Body of pancreas (tissue), 4 donors: ENCODE measurements around the gene GRAMD2A. TPM values are rescaled to one million over a fixed set of nuclear protein-coding genes. Genes with fewer than 3 reads are reported as not detected.

Source experiments
- ATAC-seq: fragments of 150-250 bp; one replicate; pipeline ENCODE4 v1.9.1; 2016
- DNase-seq, 4 donors: peaks; one replicate each; pipeline ENCODE4 v3.0.0-alpha.2; 2019
- H3K27ac ChIP-seq, 4 donors: fragments of 200-600 bp; sonication (generic); 1 replicate in 3 of 4; 2 replicates in 1 of 4; pipeline versions ENCODE4 v1.5.1 to v1.6.1; 2016 to 2019; ENCODE audit warnings: mild to moderate bottlenecking in 1 of 4, mixed read lengths in 1 of 4, moderate library complexity in 1 of 4
- H3K27me3 ChIP-seq, 2 donors: fragments of 200-600 bp; sonication (generic); one replicate each; pipeline ENCODE4 v1.6.0; 2016; ENCODE audit warnings: mild to moderate bottlenecking in 1 of 2
- H3K36me3 ChIP-seq, 2 donors: fragments of 200-600 bp; sonication (generic); replicated peaks in 1 of 2; 2 replicates each; pipeline ENCODE4 v1.5.1; 2016; ENCODE audit warnings: low read depth in 2 of 2; ENCODE audit not compliant: insufficient read depth in 1 of 2
- H3K4me1 ChIP-seq: fragments of 200-600 bp; sonication (generic); one replicate; pipeline ENCODE4 v1.6.0; 2016
- H3K4me3 ChIP-seq, 2 donors: fragments of 200-600 bp; sonication (generic); 1 replicate in 1 of 2; 2 replicates in 1 of 2; pipeline ENCODE4 v1.5.1; 2016 to 2019
- H3K9me3 ChIP-seq, 3 donors: fragments of 200-600 bp; sonication (generic); 1 replicate in 2 of 3; 2 replicates in 1 of 3; pipeline ENCODE4 v1.5.1; 2016
- CTCF ChIP-seq, 7 experiments: fragments of 450-650 bp in 4 of 7; fragments of 200-600 bp in 3 of 7; sonication (generic) in 3 of 7; IDR thresholded peaks; one replicate each; pipeline ENCODE4 v1.5.1; 2016 to 2019; ENCODE audit warnings: antibody characterized with exemption in 7 of 7
- POLR2A ChIP-seq, 3 donors: fragments of 450-650 bp; IDR thresholded peaks; one replicate each; pipeline ENCODE4 v1.6.1; 2016; ENCODE audit warnings: antibody characterized with exemption in 3 of 3, mild to moderate bottlenecking in 2 of 3
- WGBS, 2 donors: methylation state at CpG; one replicate each; pipeline ENCODE4 v1.1.5; 2017; 5-methylcytosine and 5-hydroxymethylcytosine counted together
- intact Hi-C: fragments of 100-400 bp; cut with DNase I; formaldehyde crosslinking; loops from one replicate; pipeline ENCODE4 v1.15.1; 2023
- total RNA-seq, 2 donors: library from RNA; depleted of rRNA; stranded (reverse); fragments of >200 nt; gene quantifications; one replicate each; pipeline ENCODE4 v1.1.0, GENCODE V29; 2016

The GRAMD2A gene
- total RNA-seq, 2 donors from 2014 or later, result 0.26 TPM; not detected in 1

GRCh38 chr15:72184165-72184811 lies 13.3 kb downstream of the GRAMD2A start:
- intact Hi-C loops, result no loop called here
- 4 to 13% methylated on average over 11 to 34 of the region's 34 CpGs for WGBS, 2 donors
- DNase-seq (peak in 3 of 4 donors; percentile 20 to 51 (median 30)), ATAC-seq (peak; percentile 78)
- TF ChIP-seq POLR2A (IDR thresholded peaks at IDR 0.05) (peak in 1 of 3 donors; percentile 9), CTCF (IDR thresholded peaks at IDR 0.05) (no peak)
- Histone ChIP-seq H3K4me1 (peaks cover 8% of the 10 kb centered on the region), H3K27ac (no peak overlapping the region), H3K9me3 (no peaks in the 10 kb centered on the region), H3K4me3 (no peak overlapping the region), H3K27me3 (no peaks in the 10 kb centered on the region), H3K36me3 (no peaks in the 10 kb centered on the region)

DNA sequence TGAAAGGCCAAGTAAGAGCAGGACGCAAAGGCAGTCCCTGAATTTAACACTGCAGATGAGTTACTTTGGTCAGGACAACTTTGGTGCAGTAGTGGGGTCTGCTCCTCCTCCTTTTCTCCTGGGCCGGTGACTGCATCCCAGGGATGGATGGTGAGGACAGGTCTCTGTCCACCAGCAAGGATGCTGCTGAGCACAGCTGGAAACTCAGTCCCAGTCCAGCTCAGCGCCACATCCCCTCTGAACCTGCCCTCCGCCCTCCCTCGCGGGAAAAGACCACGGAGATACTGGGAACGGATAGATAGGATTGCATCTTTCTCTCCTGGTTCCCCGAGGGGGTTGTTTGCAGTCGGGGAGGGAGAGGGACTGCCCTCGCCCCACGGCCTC lies 13.8 kb downstream of the GRAMD2A start:
- H3K4me1 ChIP-seq, result peaks cover 8% of the 10 kb centered on the region
- no peaks in the 10 kb centered on the region for H3K9me3 ChIP-seq
- no peaks in the 10 kb centered on the region for H3K27me3 ChIP-seq
- no peak overlapping the region for H3K4me3 ChIP-seq
- H3K27ac ChIP-seq, result no peak overlapping the region
- H3K36me3 ChIP-seq, result no peaks in the 10 kb centered on the region
- ATAC-seq (no peak), DNase-seq (no peak)
- TF ChIP-seq CTCF (IDR thresholded peaks at IDR 0.05) (no peak), POLR2A (IDR thresholded peaks at IDR 0.05) (no peak)
- intact Hi-C loops, result no loop called here
- 32 to 33% methylated on average over 6 to 12 of the region's 12 CpGs for WGBS, 2 donors

- Histone ChIP-seq H3K27me3 (no peaks in the 10 kb centered on the region), H3K36me3 (no peaks in the 10 kb centered on the region), H3K9me3 (no peaks in the 10 kb centered on the region), H3K4me1 (peaks cover 8% of the 10 kb centered on the region), H3K4me3 (no peak overlapping the region), H3K27ac (no peak overlapping the region)
- 76 to 87% methylated on average over 3 of the region's 3 CpGs for WGBS, 2 donors
- DNase-seq (no peak), ATAC-seq (no peak)
- intact Hi-C loops, result no loop called here
- TF ChIP-seq CTCF (IDR thresholded peaks at IDR 0.05), result no peak
- no peak for TF ChIP-seq POLR2A (IDR thresholded peaks at IDR 0.05)
Observed at GRCh38 chr15:72182673-72183072, 14.9 kb downstream of the GRAMD2A start.

DNA sequence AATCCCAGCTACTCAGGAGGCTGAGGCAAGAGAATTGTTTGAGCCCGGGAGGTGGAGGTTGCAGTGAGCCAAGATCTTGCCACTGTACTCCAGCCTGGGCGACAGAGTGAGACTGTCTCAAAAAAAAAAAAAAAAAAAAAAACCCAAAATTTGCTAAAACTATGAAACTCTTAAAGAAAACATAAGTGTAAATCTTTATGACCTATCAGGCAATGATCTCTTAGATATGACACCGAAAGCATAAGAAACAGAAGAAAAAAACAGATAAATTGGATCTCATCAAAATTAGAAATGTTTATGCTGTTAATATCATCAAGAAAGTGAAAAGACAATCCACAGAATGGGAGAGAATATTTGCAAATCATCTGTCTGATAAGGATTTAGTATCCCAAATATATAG lies 15.3 kb downstream of the GRAMD2A start:
- Histone ChIP-seq H3K9me3 (no peaks in the 10 kb centered on the region), H3K4me3 (no peak overlapping the region), H3K4me1 (peaks cover 8% of the 10 kb centered on the region), H3K36me3 (no peaks in the 10 kb centered on the region), H3K27me3 (no peaks in the 10 kb centered on the region), H3K27ac (no peak overlapping the region)
- TF ChIP-seq CTCF (IDR thresholded peaks at IDR 0.05), result no peak
- TF ChIP-seq POLR2A (IDR thresholded peaks at IDR 0.05), result no peak
- 85 to 93% methylated on average over 3 of the region's 3 CpGs for WGBS, 2 donors
- intact Hi-C loops, result no loop called here
- ATAC-seq (no peak), DNase-seq (no peak)

DNA sequence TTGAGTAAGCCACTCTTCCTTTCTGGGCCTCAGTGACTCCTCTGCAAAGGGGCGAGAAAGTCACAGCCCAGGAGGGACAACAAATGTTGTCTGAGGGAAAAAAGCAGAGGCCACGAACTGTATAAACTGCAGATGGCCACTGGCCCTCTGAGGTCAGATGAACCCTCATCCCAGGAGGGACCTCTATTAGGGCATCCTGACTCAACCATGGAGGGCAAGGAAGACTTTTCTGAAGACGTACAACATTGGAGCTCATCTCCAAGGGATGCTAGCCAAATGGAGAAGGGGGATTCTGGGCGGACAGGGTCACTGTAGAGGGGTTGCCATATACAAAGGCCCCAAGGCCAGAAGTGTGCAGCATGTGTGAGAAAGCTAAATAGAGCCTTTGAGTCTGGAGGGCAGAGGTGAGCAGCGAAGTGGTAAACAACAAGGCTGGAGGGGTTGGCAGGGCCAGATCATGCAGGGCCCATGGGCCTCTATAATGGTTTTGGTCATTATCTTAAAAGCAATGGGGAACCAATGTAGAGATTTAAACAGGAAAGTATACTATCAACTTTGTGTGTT lies 16.7 kb downstream of the GRAMD2A start:
- DNase-seq (no peak), ATAC-seq (no peak)
- H3K27ac ChIP-seq, result no peak overlapping the region
- intact Hi-C loops, result no loop called here
- peaks cover 0 to 4% of the 10 kb centered on the region in 2 donors for H3K27me3 ChIP-seq
- no peak for TF ChIP-seq CTCF (IDR thresholded peaks at IDR 0.05)
- no peak for TF ChIP-seq POLR2A (IDR thresholded peaks at IDR 0.05)
- peaks cover 8% of the 10 kb centered on the region for H3K4me1 ChIP-seq
- 66 to 67% methylated on average over 5 of the region's 5 CpGs for WGBS, 2 donors
- H3K36me3 ChIP-seq, result no peaks in the 10 kb centered on the region
- H3K9me3 ChIP-seq, result no peaks in the 10 kb centered on the region
- H3K4me3 ChIP-seq, result no peak overlapping the region
